GM06990 (cell line): ENCODE data around the gene RALGAPA2.

Source experiments
- DNase-seq: peaks from one replicate; pipeline ENCODE4 v3.0.0-alpha.2; 2011; ENCODE audit not compliant: insufficient read length; ENCODE audit errors: extremely low read depth
- H3K27me3 ChIP-seq: replicated peaks from 2 replicates; pipeline ENCODE4 v1.6.0; 2011; ENCODE audit warnings: low read length; ENCODE audit not compliant: control insufficient read depth, insufficient read depth
- H3K36me3 ChIP-seq: 2 replicates; pipeline ENCODE4 v1.5.1; 2011; ENCODE audit warnings: low read length; ENCODE audit not compliant: control insufficient read depth, insufficient read depth
- H3K4me3 ChIP-seq: replicated peaks from 2 replicates; pipeline ENCODE4 v1.5.1; 2011; ENCODE audit warnings: low read depth, mild to moderate bottlenecking, control low read depth, low read length
- TF ChIP-seq, protein P1 (sequence below): IDR thresholded peaks from 2 replicates; pipeline ENCODE4 v1.5.1; 2011; ENCODE audit warnings: low read length, control low read depth, mild to moderate bottlenecking, inconsistent platforms; ENCODE audit not compliant: insufficient read depth, poor library complexity, severe bottlenecking

Gene RALGAPA2

DNA sequence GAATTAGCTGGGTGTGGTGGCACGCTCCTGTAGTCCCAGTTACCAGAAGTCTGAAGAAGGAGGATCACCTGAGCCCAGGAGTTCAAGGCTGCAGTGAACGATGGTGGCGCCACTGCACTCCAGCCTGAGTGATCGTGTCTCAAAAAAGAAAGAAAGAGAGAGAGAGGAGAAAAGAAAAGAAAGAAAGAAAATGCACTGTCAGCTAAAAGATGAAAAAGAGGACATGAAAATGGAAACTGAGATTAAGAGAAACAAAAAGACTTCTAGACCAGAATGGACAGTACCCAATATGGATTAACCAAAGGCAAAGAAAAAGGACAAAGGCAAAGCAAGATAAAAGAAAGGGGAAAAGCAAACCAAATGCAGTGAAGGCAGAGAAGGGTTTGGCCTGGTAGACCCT is 9.0 kb upstream of the RALGAPA2 start:
- Histone ChIP-seq H3K27me3 (no peaks in the 10 kb centered on the region), H3K4me3 (no peak overlapping the region), H3K36me3 (no peaks in the 10 kb centered on the region)
- no peak for DNase-seq
- TF ChIP-seq, protein P1, sequence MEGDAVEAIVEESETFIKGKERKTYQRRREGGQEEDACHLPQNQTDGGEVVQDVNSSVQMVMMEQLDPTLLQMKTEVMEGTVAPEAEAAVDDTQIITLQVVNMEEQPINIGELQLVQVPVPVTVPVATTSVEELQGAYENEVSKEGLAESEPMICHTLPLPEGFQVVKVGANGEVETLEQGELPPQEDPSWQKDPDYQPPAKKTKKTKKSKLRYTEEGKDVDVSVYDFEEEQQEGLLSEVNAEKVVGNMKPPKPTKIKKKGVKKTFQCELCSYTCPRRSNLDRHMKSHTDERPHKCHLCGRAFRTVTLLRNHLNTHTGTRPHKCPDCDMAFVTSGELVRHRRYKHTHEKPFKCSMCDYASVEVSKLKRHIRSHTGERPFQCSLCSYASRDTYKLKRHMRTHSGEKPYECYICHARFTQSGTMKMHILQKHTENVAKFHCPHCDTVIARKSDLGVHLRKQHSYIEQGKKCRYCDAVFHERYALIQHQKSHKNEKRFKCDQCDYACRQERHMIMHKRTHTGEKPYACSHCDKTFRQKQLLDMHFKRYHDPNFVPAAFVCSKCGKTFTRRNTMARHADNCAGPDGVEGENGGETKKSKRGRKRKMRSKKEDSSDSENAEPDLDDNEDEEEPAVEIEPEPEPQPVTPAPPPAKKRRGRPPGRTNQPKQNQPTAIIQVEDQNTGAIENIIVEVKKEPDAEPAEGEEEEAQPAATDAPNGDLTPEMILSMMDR = no peak

DNA sequence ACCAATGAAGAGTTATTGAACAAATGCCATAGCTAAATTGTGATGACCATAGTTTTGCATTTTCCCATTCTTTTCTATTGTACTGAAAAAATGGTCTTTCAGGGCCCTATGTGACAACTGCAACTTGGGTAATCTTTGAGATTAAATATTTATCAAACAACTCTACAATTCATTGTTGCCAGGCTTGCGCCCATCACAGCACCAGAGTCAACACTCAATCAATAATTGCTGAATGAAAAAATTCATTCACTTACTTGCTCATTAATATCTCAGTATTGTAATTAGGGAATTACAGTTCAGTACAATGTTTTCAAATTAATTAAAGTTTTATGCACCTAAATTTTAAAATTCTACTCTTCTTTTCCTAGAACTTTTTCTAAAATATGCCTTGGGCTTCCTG is 7.7 kb upstream of the RALGAPA2 start:
- TF ChIP-seq, protein P1 = no peak
- DNase-seq = no peak
- H3K36me3 ChIP-seq = no peaks in the 10 kb centered on the region
- H3K4me3 ChIP-seq = no peak overlapping the region
- H3K27me3 ChIP-seq = no peaks in the 10 kb centered on the region

DNA sequence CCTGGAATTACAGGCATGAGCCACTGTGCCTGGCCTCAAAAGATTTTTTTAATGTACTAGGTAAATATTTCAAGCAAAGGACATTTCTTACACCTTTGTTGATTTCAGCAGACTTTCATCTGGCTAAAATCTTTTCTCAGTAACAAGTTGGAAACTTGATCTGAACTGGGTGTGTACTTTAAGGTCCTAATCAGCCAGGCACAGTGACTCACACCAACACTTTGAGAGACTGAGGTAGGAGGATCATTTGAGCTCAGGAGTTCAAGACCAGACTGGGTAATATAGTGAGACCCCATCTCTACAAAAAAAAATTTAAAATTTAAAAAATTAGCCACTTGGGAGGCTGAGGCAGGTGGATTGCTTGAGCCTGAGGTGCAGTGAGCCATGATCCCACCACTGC is 7.0 kb upstream of the RALGAPA2 start:
- TF ChIP-seq, protein P1 = no peak
- no peak for DNase-seq
- H3K4me3 ChIP-seq = no peak overlapping the region
- no peaks in the 10 kb centered on the region for H3K36me3 ChIP-seq
- H3K27me3 ChIP-seq = no peaks in the 10 kb centered on the region

DNA sequence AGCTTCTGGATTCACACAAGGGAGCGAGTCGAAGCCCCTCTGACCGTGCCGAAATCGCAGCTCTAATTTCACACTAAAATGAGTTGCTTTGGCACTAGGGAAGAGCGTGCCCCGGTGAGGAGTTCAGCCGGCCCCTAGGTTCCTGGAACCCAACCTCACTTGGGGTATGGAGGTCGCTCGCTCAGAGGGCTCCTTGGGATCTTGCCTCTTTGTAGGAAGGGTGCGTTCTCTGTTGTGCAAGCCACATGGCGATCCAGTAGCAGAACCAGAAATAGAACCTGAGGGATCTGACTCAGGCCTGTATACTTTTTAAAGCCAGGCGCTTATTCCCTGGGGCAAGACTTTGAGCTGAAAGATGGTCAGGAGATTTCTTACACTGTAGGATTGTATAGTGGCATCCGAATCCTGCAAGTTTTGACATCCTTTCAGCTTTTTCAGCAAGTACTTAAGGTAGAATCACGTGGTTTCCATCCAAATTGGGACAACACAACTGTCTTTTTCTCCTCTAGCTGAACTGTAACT is 861 bp upstream of the RALGAPA2 start:
- DNase-seq = no peak
- TF ChIP-seq, protein P1 = no peak
- Histone ChIP-seq H3K27me3 (no peaks in the 10 kb centered on the region), H3K4me3 (peak overlapping the region; percentile 76), H3K36me3 (no peaks in the 10 kb centered on the region)

DNA sequence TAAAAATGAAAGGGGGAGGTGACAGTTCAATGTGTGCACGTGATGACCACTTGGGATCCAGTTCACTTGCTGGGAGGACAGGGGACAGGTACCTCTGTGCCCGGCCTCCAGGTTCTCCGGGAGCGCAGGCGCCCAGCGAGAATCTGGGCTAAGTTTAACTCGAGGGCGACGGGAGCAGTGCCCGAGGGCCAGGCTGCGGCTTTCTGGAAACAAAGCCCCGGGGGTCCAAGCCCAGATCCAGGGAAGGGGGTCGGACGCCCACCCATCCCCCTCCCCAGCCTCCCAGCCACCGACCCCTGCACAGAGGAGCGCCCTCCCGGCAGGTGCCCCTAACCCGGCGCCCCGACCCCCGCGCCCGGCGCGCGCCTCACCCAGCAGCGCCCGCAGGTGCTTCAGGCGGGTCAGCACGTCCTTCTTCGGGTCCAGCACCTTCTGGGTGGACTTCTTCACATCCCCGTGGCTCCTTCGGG is 405 bp downstream of the RALGAPA2 start:
- DNase-seq = no peak
- Histone ChIP-seq H3K27me3 (no peaks in the 10 kb centered on the region), H3K4me3 (peak overlapping the region; percentile 76), H3K36me3 (no peaks in the 10 kb centered on the region)
- TF ChIP-seq, protein P1 = no peak

DNA sequence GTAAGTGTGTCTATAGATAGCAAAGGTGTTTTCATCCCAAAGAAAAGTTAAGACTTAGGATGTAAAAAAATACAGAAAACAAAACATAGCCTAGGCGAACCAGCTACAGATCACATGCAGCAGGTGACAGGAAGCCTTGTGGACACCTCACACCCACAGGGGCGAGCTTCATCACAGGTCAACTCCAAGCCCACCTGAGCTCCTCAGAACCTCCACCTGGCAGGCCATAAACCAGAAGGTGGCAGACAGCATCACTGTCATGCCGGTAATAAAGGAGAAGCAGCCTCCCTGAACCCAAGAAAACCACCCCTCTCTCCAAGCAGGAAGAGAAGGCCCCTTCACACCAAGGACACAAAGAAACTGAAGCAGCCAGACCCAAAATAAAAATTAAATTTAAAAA is 1.0 kb downstream of the RALGAPA2 start:
- Histone ChIP-seq H3K4me3 (peak overlapping the region; percentile 76), H3K27me3 (no peaks in the 10 kb centered on the region), H3K36me3 (no peaks in the 10 kb centered on the region)
- no peak for DNase-seq
- TF ChIP-seq, protein P1 = no peak
